ENCODE results near the gene TWF2. TPM values are rescaled to one million over a fixed set of nuclear protein-coding genes. Genes with fewer than 3 reads are reported as not detected.

TWF2 gene
- total and polyA plus RNA-seq, 2 of the 4 experiments (the other 2 are of a cell fraction) = 111 to 145 TPM

DNA sequence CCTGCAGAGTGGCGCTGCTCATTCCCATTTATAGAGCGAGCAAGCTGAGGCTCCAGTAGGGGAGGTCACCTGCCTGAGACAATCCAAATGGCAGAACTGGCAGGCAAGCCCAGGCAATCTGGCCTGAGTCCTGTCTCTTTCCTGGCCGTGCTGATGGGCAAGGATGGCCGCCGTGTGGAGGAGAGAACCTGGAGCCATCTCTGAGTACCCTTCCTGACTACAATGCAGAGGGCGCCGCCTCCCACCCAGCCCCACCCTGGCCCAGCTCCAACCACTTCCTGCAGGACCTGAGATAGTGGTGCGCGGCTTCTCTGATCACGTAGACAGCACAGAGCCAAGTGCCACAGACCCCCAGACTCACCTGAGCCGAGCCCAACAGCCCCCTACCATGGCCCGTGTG, 20.5 kb downstream of the TWF2 start:
- BruUV-seq (replicated peaks) = no TSS peak
- H2AK5ac ChIP-seq (ENCODE audit: low read depth, low read length) = peak overlapping the region; percentile 82; the same call in 1 of the 2 replicates
- no peaks in the 10 kb centered on the region for H3K27me3 ChIP-seq (ENCODE audit: control insufficient read depth, insufficient read depth, low read length)
- CTCF ChIA-PET = no interaction called here
- H3K4me3 ChIP-seq (ENCODE audit: insufficient read depth, low read depth, low read length) = no peak overlapping the region
- H3K4ac ChIP-seq (ENCODE audit: low read depth, low read length) = no peak overlapping the region
- no peak overlapping the region for H3K23ac ChIP-seq (ENCODE audit: low read depth, low read length)
- peaks cover 16% of the 10 kb centered on the region for H3K9me1 ChIP-seq (ENCODE audit: insufficient read depth, low read length)
- H3K56ac ChIP-seq (ENCODE audit: extremely low read depth, insufficient read depth, low read length) = no peak overlapping the region
- no peak overlapping the region for H2BK120ac ChIP-seq (ENCODE audit: low read depth, low read length)
- POLR2A ChIA-PET (ENCODE audit: unreplicated experiment) = no interaction called here
- peaks cover 21% of the 10 kb centered on the region for H3K36me3 ChIP-seq (ENCODE audit: control insufficient read depth, insufficient read depth, low read length)
- in situ Hi-C loops (cut with MboI; ENCODE audit: low sequenced_read_pairs) (no loop called here), dilution Hi-C loops (cut with HindIII; ENCODE audit: low sequenced_read_pairs, unreplicated experiment) (no loop called here), intact Hi-C loops (cut with micrococcal nuclease) (no loop called here)
- no peak overlapping the region; the same call in 1 of the 2 replicates for H4K91ac ChIP-seq (ENCODE audit: insufficient read depth, low read depth, low read length)
- H3K9me3 ChIP-seq (ENCODE audit: control insufficient read depth, insufficient read depth, low read length) = no peaks in the 10 kb centered on the region
- ATAC-seq (ENCODE audit: low read depth) = no peak
- no peak overlapping the region for H2AK9ac ChIP-seq (replicated peaks; ENCODE audit: low read depth, low read length, poor library complexity)
- no peak overlapping the region for H3K14ac ChIP-seq (replicated peaks; ENCODE audit: low read depth, low read length)
- H2BK20ac ChIP-seq (ENCODE audit: low read depth, low read length) = no peak overlapping the region
- DNase-seq = no peak
- H3K4me2 ChIP-seq (ENCODE audit: low read depth, low read length) = no peak overlapping the region
- H3K27ac ChIP-seq (ENCODE audit: insufficient read depth, low read length) = no peak overlapping the region
- H4K20me1 ChIP-seq (ENCODE audit: insufficient read depth, low read length) = peaks cover 15% of the 10 kb centered on the region
- no peak overlapping the region for H3K9ac ChIP-seq (ENCODE audit: low read depth, low read length)
- H3K79me1 ChIP-seq (ENCODE audit: low read depth in 1 of 2, low read length in 2 of 2) = peaks cover 0 to 6% of the 10 kb centered on the region in 2 experiments; a peak in 1 of 4 replicates
- TF ChIP-seq CEBPB (IDR thresholded peaks at IDR 0.05; ENCODE audit: low read depth, low read length) (no peak), NFE2L2 (IDR thresholded peaks at IDR 0.05; ENCODE audit: low read depth, low read length) (no peak), RAD21 (IDR thresholded peaks at IDR 0.05; ENCODE audit: low read length) (no peak), MXI1 (IDR thresholded peaks at IDR 0.05; ENCODE audit: borderline replicate concordance, low read depth, low read length) (no peak), MAZ (IDR thresholded peaks at IDR 0.05; ENCODE audit: borderline replicate concordance, low read depth, low read length) (no peak), RCOR1 (IDR thresholded peaks at IDR 0.05; ENCODE audit: insufficient replicate concordance, low read length) (no peak), POLR2A (IDR thresholded peaks at IDR 0.05; ENCODE audit: low read depth, low read length) (no peak), MAFK (IDR thresholded peaks at IDR 0.05; ENCODE audit: low read depth, low read length) (no peak), BHLHE40 (IDR thresholded peaks at IDR 0.05; ENCODE audit: low read depth, low read length) (no peak), SMC3 (IDR thresholded peaks at IDR 0.05; ENCODE audit: low read depth, low read length) (no peak), FOS (IDR thresholded peaks at IDR 0.05; ENCODE audit: low read depth, low read length) (no peak), CHD1 (IDR thresholded peaks at IDR 0.05; ENCODE audit: low read depth, low read length) (no peak)
- TF ChIP-seq, protein P1, sequence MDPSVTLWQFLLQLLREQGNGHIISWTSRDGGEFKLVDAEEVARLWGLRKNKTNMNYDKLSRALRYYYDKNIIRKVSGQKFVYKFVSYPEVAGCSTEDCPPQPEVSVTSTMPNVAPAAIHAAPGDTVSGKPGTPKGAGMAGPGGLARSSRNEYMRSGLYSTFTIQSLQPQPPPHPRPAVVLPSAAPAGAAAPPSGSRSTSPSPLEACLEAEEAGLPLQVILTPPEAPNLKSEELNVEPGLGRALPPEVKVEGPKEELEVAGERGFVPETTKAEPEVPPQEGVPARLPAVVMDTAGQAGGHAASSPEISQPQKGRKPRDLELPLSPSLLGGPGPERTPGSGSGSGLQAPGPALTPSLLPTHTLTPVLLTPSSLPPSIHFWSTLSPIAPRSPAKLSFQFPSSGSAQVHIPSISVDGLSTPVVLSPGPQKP (IDR thresholded peaks at IDR 0.05; ENCODE audit: borderline replicate concordance, low read depth, low read length) = no peak
- TF ChIP-seq, protein P2, sequence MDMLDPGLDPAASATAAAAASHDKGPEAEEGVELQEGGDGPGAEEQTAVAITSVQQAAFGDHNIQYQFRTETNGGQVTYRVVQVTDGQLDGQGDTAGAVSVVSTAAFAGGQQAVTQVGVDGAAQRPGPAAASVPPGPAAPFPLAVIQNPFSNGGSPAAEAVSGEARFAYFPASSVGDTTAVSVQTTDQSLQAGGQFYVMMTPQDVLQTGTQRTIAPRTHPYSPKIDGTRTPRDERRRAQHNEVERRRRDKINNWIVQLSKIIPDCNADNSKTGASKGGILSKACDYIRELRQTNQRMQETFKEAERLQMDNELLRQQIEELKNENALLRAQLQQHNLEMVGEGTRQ (IDR thresholded peaks at IDR 0.05; ENCODE audit: low read depth, low read length) = no peak
- no peak overlapping the region for H2AFZ ChIP-seq (replicated peaks; ENCODE audit: low read length, poor library complexity)
- no peak overlapping the region for H2BK5ac ChIP-seq (ENCODE audit: low read depth, low read length, poor library complexity, severe bottlenecking)
- H4K8ac ChIP-seq (ENCODE audit: low read depth in 2 of 2, low read length in 2 of 2) = no peak overlapping the region
- WGBS, 2 experiments (ENCODE audit: extremely low coverage in 2 of 2, insufficient read length in 1 of 2) = 100% methylated on average over 2 of the region's 12 CpGs; no CpG with 5 or more reads in 1 of the 2 experiments
- no peak overlapping the region for H2BK15ac ChIP-seq (ENCODE audit: low read depth, low read length)
- H3K4me1 ChIP-seq (ENCODE audit: control insufficient read depth, insufficient read depth, low read length) = peaks cover 8% of the 10 kb centered on the region
- no peak overlapping the region for H3K18ac ChIP-seq (ENCODE audit: low read depth, low read length)
- no peak overlapping the region for H4K5ac ChIP-seq (ENCODE audit: low read depth, low read length)
